Spleen (tissue), 11 donors: ENCODE results near the gene FTO. TPM values are rescaled to one million over a fixed set of nuclear protein-coding genes. Genes with fewer than 3 reads are reported as not detected.

ENCODE experiments used
- DNase-seq: peaks from one replicate; pipeline ENCODE4 v3.0.0-alpha.2; 2020
- H3K27ac ChIP-seq, 8 donors: fragments of 200-600 bp; sonication (generic) in 7 of 8; 1 replicate in 4 of 8; 2 replicates in 4 of 8; pipeline versions ENCODE4 v1.5.0 to v1.8.0; 2016 to 2021; ENCODE audit warnings: inconsistent platforms in 4 of 8, mild to moderate bottlenecking in 4 of 8, moderate library complexity in 1 of 8
- H3K27me3 ChIP-seq, 7 donors: fragments of 200-600 bp; sonication (generic) in 6 of 7; replicated peaks in 1 of 7; 1 replicate in 4 of 7; 2 replicates in 3 of 7; pipeline versions ENCODE4 v1.5.0 to v1.8.0; 2016 to 2021; ENCODE audit warnings: inconsistent platforms in 3 of 7, mild to moderate bottlenecking in 1 of 7
- H3K36me3 ChIP-seq, 6 donors: fragments of 200-600 bp; sonication (generic) in 5 of 6; 1 replicate in 4 of 6; 2 replicates in 2 of 6; pipeline versions ENCODE4 v1.5.0 to v1.8.0; 2016 to 2021; ENCODE audit warnings: inconsistent platforms in 2 of 6
- H3K4me1 ChIP-seq, 6 donors: fragments of 200-600 bp; sonication (generic) in 5 of 6; 1 replicate in 3 of 6; 2 replicates in 3 of 6; pipeline versions ENCODE4 v1.5.0 to v1.8.0; 2016 to 2021; ENCODE audit warnings: inconsistent platforms in 3 of 6
- H3K4me3 ChIP-seq, 8 donors: fragments of 200-600 bp; sonication (generic) in 7 of 8; 1 replicate in 4 of 8; 2 replicates in 4 of 8; pipeline versions ENCODE4 v1.5.0 to v1.8.0; 2016 to 2021; ENCODE audit warnings: inconsistent platforms in 4 of 8, mild to moderate bottlenecking in 4 of 8, moderate library complexity in 2 of 8
- H3K9me3 ChIP-seq, 8 donors: fragments of 200-600 bp; sonication (generic) in 7 of 8; 1 replicate in 4 of 8; 2 replicates in 4 of 8; pipeline versions ENCODE4 v1.5.0 to v1.8.0; 2016 to 2021; ENCODE audit warnings: inconsistent platforms in 4 of 8
- CTCF ChIP-seq, 11 experiments: fragments of 200-600 bp in 7 of 11; fragments of 450-650 bp in 4 of 11; sonication (generic) in 4 of 11; IDR thresholded peaks in 8 of 11; conservative IDR thresholded peaks in 3 of 11; 1 replicate in 7 of 11; 2 replicates in 4 of 11; pipeline versions ENCODE4 v1.4.0 to v1.8.0; 2016 to 2021; ENCODE audit warnings: antibody characterized with exemption in 11 of 11, inconsistent platforms in 4 of 11, mild to moderate bottlenecking in 1 of 11
- POLR2A ChIP-seq, 3 donors: fragments of 450-650 bp; IDR thresholded peaks; one replicate each; pipeline ENCODE4 v1.5.1; 2017; ENCODE audit warnings: antibody characterized with exemption in 3 of 3, mild to moderate bottlenecking in 1 of 3
- POLR2AphosphoS5 ChIP-seq, 3 donors: sonication (generic); formaldehyde crosslinking; IDR thresholded peaks; one replicate each; pipeline ENCODE4 v1.5.1; 2017; ENCODE audit warnings: antibody characterized with exemption in 3 of 3
- WGBS, 5 donors: extraction: QIAGEN DNeasy Blood & Tissue Kit in 3 of 5; methylation state at CpG; one replicate each; pipeline versions ENCODE4 v1.1.5 to v1.1.7; 2013 to 2018; 5-methylcytosine and 5-hydroxymethylcytosine counted together
- intact Hi-C: fragments of 100-400 bp; cut with DNase I; formaldehyde crosslinking; loops from one replicate; pipeline ENCODE4 v1.15.0; 2023; ENCODE audit warnings: low total_unique reads
- polyA plus RNA-seq, 3 donors: library from polyadenylated mRNA; stranded (reverse); fragments of 200-250 nt; gene quantifications; one replicate each; pipeline ENCODE4 v1.2.1, GENCODE V29; 2013
- total RNA-seq, 7 donors: library from RNA; depleted of rRNA in 3 of 7; stranded (reverse); fragments of >200 nt in 3 of 7; fragmentation: NEBNext Ultra II Directional in 4 of 7; extraction: Animal tissue kit (Norgen Biotek cat#: 25700) in 4 of 7; gene quantifications; one replicate each; pipeline versions ENCODE4 v1.1.0 to v1.2.1, GENCODE V29; 2016 to 2021
- donor health status: healthy with polysubstance abuse.
- donor health status: DM: no; HTN: no; CAD: no; lungs with moderate emphysema.
- donor health status: DM: no; HTN: no; CAD: no.
- donor health status: Bipolar disorder and iron deficiency.
- donor health status: healthy.
- donor health status: DM: no; HTN: no; CAD: no.
- donor health status: DM: yes; HTN: yes; CAD: no.

Gene FTO
- total and polyA plus RNA-seq, 10 donors: 6.8 to 89.8 (median 68.4) TPM

- no peak for DNase-seq
- 87 to 95% (median 94%) methylated on average over 4 of the region's 4 CpGs for WGBS, 5 donors
- no peak overlapping the region for H3K4me3 ChIP-seq
- no peak overlapping the region for H3K27ac ChIP-seq
- H3K4me1 ChIP-seq: no peaks in the 10 kb centered on the region
- no peaks in the 10 kb centered on the region for H3K36me3 ChIP-seq
- no peaks in the 10 kb centered on the region for H3K9me3 ChIP-seq
- intact Hi-C loops: no loop called here
- H3K27me3 ChIP-seq: no peaks in the 10 kb centered on the region
- TF ChIP-seq CTCF (IDR thresholded peaks at IDR 0.05 in 8 of 11, conservative IDR thresholded peaks at IDR 0.05 in 3 of 11) (no peak), POLR2AphosphoS5 (IDR thresholded peaks at IDR 0.05) (no peak), POLR2A (IDR thresholded peaks at IDR 0.05) (no peak)
These were observed 269.1 kb downstream of the FTO start for GRCh38 chr16:53973021-53973420.

- no peak for DNase-seq
- 80 to 90% (median 82%) methylated on average over 4 of the region's 4 CpGs for WGBS, 5 donors
- Histone ChIP-seq H3K36me3 (no peaks in the 10 kb centered on the region), H3K4me3 (no peak overlapping the region), H3K27ac (no peak overlapping the region), H3K4me1 (no peaks in the 10 kb centered on the region), H3K27me3 (no peaks in the 10 kb centered on the region), H3K9me3 (no peaks in the 10 kb centered on the region)
- no peak for TF ChIP-seq CTCF (IDR thresholded peaks at IDR 0.05 in 8 of 11, conservative IDR thresholded peaks at IDR 0.05 in 3 of 11)
- TF ChIP-seq POLR2AphosphoS5 (IDR thresholded peaks at IDR 0.05): no peak
- no peak for TF ChIP-seq POLR2A (IDR thresholded peaks at IDR 0.05)
- intact Hi-C loops: no loop called here
These were observed 270.6 kb downstream of the FTO start for GRCh38 chr16:53974484-53975080.

GRCh38 chr16:53980675-53981074, 276.7 kb downstream of the FTO start:
- Histone ChIP-seq H3K27ac (no peak overlapping the region), H3K36me3 (no peaks in the 10 kb centered on the region), H3K4me3 (no peak overlapping the region), H3K27me3 (no peaks in the 10 kb centered on the region), H3K4me1 (no peaks in the 10 kb centered on the region), H3K9me3 (no peaks in the 10 kb centered on the region)
- no peak for TF ChIP-seq POLR2A (IDR thresholded peaks at IDR 0.05)
- no peak for TF ChIP-seq POLR2AphosphoS5 (IDR thresholded peaks at IDR 0.05)
- no peak for TF ChIP-seq CTCF (IDR thresholded peaks at IDR 0.05 in 8 of 11, conservative IDR thresholded peaks at IDR 0.05 in 3 of 11)
- intact Hi-C loops: no loop called here
- WGBS, 5 donors: 95 to 100% (median 95%) methylated on average over 3 of the region's 3 CpGs
- no peak for DNase-seq

- H3K36me3 ChIP-seq: peaks cover 0 to 5% (median 0%) of the 10 kb centered on the region in 6 donors
- H3K27me3 ChIP-seq: no peaks in the 10 kb centered on the region
- no peaks in the 10 kb centered on the region for H3K9me3 ChIP-seq
- no peak for DNase-seq
- no peaks in the 10 kb centered on the region for H3K4me1 ChIP-seq
- TF ChIP-seq POLR2AphosphoS5 (IDR thresholded peaks at IDR 0.05) (no peak), CTCF (IDR thresholded peaks at IDR 0.05 in 8 of 11, conservative IDR thresholded peaks at IDR 0.05 in 3 of 11) (no peak), POLR2A (IDR thresholded peaks at IDR 0.05) (no peak)
- intact Hi-C loops: no loop called here
- H3K4me3 ChIP-seq: no peak overlapping the region
- 82 to 93% (median 88%) methylated on average over 3 of the region's 3 CpGs for WGBS, 5 donors
- H3K27ac ChIP-seq: no peak overlapping the region
These were observed 278.7 kb downstream of the FTO start for GRCh38 chr16:53982631-53983042.
